Type B pancreatic cell (in vitro differentiated cells): ENCODE data around the gene CDS1. TPM values are rescaled to one million over a fixed set of nuclear protein-coding genes. Genes with fewer than 3 reads are reported as not detected.

Source experiments
- DNase-seq: peaks from one replicate; pipeline ENCODE4 v3.0.0; 2021; ENCODE audit warnings: mixed read lengths; ENCODE audit not compliant: unreplicated experiment; ENCODE audit errors: extremely low spot score
- H3K27ac Mint-ChIP-seq: 2 replicates; pipeline ENCODE4 v1.8.0; 2021; ENCODE audit warnings: mild to moderate bottlenecking, mixed read lengths
- H3K27me3 Mint-ChIP-seq: 2 replicates; pipeline ENCODE4 v1.8.0; 2021; ENCODE audit warnings: mixed read lengths
- H3K36me3 Mint-ChIP-seq: 2 replicates; pipeline ENCODE4 v1.8.0; 2021; ENCODE audit warnings: mixed read lengths
- H3K4me1 Mint-ChIP-seq: one replicate; pipeline ENCODE4 v1.8.0; 2021; ENCODE audit warnings: mixed read lengths; ENCODE audit not compliant: unreplicated experiment
- H3K4me3 Mint-ChIP-seq: 2 replicates; pipeline ENCODE4 v1.8.0; 2021; ENCODE audit warnings: mild to moderate bottlenecking, mixed read lengths
- H3K9me3 Mint-ChIP-seq: 2 replicates; pipeline ENCODE4 v1.8.0; 2021; ENCODE audit warnings: mixed read lengths
- CTCF ChIP-seq: fragments of 200-600 bp; sonication (generic); conservative IDR thresholded peaks from 2 replicates; pipeline ENCODE4 v1.5.0; 2021; ENCODE audit warnings: antibody characterized with exemption, mild to moderate bottlenecking
- total RNA-seq: library from RNA; stranded (reverse); gene quantifications from 2 replicates; pipeline ENCODE4 v1.2.1, GENCODE V29; 2021; ENCODE audit warnings: low replicate concordance

The CDS1 gene
- total RNA-seq, 1 donor from 2014 or later, result 15.1 TPM

- Mint-ChIP-seq H3K27ac (no peak overlapping the region), H3K27me3 (no peaks in the 10 kb centered on the region)
These were observed 64.5 kb downstream of the CDS1 start for GRCh38 chr4:84647312-84647884.

GRCh38 chr4:84648178-84648577 is 65.3 kb downstream of the CDS1 start:
- peaks cover 20% of the 10 kb centered on the region for H3K36me3 Mint-ChIP-seq
- no peak overlapping the region for H3K27ac Mint-ChIP-seq
- TF ChIP-seq CTCF, result no peak
- H3K9me3 Mint-ChIP-seq, result no peaks in the 10 kb centered on the region
- DNase-seq, result no peak
- peak overlapping the region; percentile 0 for H3K4me3 Mint-ChIP-seq
- H3K27me3 Mint-ChIP-seq, result no peaks in the 10 kb centered on the region
- H3K4me1 Mint-ChIP-seq, result no peaks in the 10 kb centered on the region

More at GRCh38 chr4:84647312-84647884, 64.5 kb downstream of the CDS1 start:
- Mint-ChIP-seq H3K4me1 (no peaks in the 10 kb centered on the region), H3K4me3 (no peak overlapping the region), H3K36me3 (peaks cover 20% of the 10 kb centered on the region), H3K9me3 (no peaks in the 10 kb centered on the region)
- DNase-seq, result no peak
- no peak for TF ChIP-seq CTCF

DNA sequence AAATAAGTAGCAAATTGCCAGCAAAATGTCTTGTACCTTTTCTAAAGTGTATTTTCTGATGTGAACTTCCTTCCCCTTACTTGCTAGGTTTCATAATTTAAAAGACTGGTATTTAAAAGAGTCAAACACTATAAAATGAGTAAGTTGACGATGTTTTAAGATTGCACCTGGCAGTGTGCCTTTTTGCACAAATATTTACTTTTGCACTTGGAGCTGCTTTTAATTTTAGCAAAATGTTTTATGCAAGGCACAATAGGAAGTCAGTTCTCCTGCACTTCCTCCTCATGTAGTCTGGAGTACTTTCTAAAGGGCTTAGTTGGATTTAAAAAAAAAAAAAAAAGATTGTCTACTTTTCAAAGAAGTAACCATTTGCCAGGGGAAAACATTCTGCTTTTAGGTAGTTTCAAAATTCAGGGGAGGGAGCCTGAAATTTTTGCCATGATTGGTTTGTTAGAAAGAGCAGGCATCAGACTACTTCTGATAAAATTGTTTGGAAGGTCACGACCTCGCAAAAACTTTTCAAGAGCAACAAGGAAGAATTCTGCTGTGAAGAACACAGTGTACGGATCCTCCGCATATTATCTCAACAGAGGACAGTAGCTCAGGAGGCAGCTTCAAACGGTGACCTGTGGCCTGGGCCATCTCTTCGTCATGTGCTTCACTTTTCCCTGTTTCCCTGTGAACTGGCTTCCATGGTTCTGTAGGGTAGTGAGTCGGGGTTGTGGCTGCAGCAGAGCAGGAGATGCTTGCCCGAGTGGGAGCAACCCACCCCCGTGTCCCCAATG is 66.1 kb downstream of the CDS1 start:
- Mint-ChIP-seq H3K4me1 (no peaks in the 10 kb centered on the region), H3K27ac (no peak overlapping the region), H3K9me3 (no peaks in the 10 kb centered on the region), H3K4me3 (no peak overlapping the region), H3K36me3 (peaks cover 26% of the 10 kb centered on the region), H3K27me3 (no peaks in the 10 kb centered on the region)
- no peak for TF ChIP-seq CTCF
- DNase-seq, result no peak

DNA sequence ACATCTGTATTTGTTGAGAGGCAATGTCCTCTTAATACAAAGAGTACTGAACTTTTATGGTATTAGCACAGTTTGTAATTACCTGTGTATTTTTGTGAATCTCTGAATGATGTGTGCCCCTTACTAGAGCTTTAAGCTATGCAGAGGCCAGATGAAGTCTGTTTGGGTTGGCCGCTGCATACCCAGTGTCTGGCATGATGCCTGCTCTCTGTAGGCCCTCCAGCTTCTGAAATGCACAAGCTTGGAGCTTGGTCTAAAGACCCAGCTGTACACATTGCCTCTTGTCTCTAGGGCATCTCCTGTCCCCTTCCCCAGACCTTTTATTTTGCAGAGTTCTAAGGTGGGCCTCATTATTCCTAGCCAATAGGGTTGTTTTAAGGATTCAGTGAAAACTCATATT is 68.6 kb downstream of the CDS1 start:
- peaks cover 22% of the 10 kb centered on the region for H3K36me3 Mint-ChIP-seq
- no peak overlapping the region for H3K27ac Mint-ChIP-seq
- H3K27me3 Mint-ChIP-seq, result no peaks in the 10 kb centered on the region
- TF ChIP-seq CTCF, result no peak
- H3K9me3 Mint-ChIP-seq, result peaks cover 6% of the 10 kb centered on the region
- no peaks in the 10 kb centered on the region for H3K4me1 Mint-ChIP-seq
- no peak for DNase-seq
- H3K4me3 Mint-ChIP-seq, result no peak overlapping the region

DNA sequence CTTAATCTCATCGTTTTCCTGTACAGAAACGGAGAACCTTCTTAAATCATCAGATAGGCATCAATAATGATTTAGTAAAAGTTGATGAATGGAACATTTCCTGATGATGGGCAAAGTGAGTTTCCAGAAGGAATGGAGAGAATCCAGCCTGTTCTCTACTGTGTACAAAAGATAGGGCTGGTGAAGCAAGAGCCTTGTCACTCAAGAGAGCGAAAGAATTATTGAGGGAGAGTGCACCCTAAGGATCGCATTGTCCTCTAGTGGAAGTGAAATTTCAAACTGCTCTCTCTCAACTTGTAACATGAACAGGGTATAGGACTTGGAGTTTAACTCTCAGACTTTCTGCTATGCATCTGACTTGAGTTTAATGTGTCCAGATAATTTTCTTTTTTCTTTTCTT is 69.6 kb downstream of the CDS1 start:
- Mint-ChIP-seq H3K36me3 (peaks cover 26% of the 10 kb centered on the region), H3K4me1 (no peaks in the 10 kb centered on the region), H3K9me3 (peaks cover 10% of the 10 kb centered on the region)

More for the DNA sequence above, 69.6 kb downstream of the CDS1 start:
- no peak for DNase-seq
- H3K4me3 Mint-ChIP-seq, result no peak overlapping the region
- no peak for TF ChIP-seq CTCF
- no peaks in the 10 kb centered on the region for H3K27me3 Mint-ChIP-seq
- no peak overlapping the region for H3K27ac Mint-ChIP-seq
